DMS114 treated with DMSO at 0.1 percent for 48 hours (cell line): ENCODE data around the gene SPDYE11.
"Not testable (repeated sequence)": the region's sequence is repeated elsewhere in the genome, so short reads cannot be mapped to it uniquely, and the experiment has no call there.

Experiments
- DNase-seq: peaks from one replicate; lab custom pipeline; 2025; ENCODE audit not compliant: unreplicated experiment; lab: John Stamatoyannopoulos, UW

SPDYE11 gene, protein sequence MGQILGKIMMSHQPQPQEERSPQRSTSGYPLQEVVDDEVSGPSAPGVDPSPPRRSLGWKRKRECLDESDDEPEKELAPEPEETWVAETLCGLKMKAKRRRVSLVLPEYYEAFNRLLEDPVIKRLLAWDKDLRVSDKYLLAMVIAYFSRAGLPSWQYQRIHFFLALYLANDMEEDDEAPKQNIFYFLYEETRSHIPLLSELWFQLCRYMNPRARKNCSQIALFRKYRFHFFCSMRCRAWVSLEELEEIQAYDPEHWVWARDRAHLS

GRCh38 chr7:73057811-73058210 is at the start of gene SPDYE11:
Gene SPDYE11, minus strand, starts transcription at chr7:73057911. Its CDS starts 1,800 bp downstream, at chr7:73056111.
- not testable (repeated sequence) for DNase-seq

DNA sequence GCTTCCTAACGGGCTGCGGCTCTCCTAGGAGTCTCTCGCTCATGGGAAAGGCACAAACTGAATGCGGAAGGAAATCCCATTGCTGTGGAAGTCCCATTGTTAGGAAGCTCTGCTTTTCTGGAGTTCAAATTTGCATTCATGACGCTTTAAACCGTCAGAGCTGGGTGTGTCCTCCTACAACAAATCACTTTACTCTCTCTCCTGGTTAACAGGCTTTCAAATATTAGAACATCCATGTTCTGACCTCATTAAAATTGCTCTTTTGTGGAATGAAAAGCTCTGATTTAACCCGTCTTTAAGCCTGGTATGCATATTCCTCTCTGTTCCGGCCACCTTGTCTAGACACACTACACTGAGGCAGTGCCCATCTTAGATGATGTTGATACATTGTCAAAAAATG is 28.2 kb upstream of the SPDYE11 start, which contains the start of gene SPDYE9:
TSS of gene SPDYE9 (minus strand) at position 101 of the 400 bp plus-strand sequence. CDS start 1,800 bp downstream, outside the sequence.
- DNase-seq = not testable (repeated sequence)

DNA sequence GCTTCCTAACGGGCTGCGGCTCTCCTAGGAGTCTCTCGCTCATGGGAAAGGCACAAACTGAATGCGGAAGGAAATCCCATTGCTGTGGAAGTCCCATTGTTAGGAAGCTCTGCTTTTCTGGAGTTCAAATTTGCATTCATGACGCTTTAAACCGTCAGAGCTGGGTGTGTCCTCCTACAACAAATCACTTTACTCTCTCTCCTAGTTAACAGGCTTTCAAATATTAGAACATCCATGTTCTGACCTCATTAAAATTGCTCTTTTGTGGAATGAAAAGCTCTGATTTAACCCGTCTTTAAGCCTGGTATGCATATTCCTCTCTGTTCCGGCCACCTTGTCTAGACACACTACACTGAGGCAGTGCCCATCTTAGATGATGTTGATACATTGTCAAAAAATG is 28.0 kb downstream of the SPDYE11 start, which contains the start of gene SPDYE8:
TSS of gene SPDYE8 (minus strand) at position 101 of the 400 bp plus-strand sequence. CDS start 1,800 bp downstream, outside the sequence.
- DNase-seq = not testable (repeated sequence)

- DNase-seq = not testable (repeated sequence)
These were observed 51.2 kb downstream of the SPDYE11 start for GRCh38 chr7:73006491-73006890.

DNA sequence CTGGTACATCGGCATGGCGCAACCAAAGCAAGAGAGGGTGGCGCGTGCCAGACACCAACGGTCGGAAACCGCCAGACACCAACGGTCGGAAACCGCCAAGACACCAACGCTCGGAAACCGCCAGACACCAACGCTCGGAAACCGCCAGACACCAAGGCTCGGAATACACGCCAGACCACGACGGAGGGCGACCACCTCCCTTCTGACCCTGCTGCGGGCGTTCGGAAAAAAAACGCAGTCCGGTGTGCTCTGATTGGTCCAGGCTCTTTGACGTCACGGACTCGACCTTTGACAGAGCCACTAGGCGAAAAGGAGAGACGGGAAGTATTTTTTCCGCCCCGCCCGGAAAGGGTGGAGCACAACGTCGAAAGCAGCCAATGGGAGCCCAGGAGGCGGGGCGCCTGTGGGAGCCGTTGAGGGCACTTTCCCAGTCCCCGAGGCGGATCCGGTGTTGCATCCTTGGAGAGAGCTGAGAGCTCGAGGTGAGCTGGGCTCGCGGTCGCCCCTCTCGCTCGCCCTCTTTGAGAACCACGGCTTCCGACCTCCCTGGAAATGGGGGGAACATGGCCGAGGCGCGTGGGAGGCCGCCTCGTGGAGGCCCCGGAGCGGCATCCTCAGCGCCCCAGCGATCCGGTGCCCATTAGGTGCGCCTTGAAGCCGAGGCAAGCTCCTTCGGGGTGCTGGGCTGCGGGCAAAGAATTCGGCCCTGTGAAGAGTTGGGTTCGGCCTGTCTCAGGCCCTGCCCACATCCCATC is 51.8 kb downstream of the SPDYE11 start:
- DNase-seq = not testable (repeated sequence)

GRCh38 chr7:73005356-73005692 is 52.4 kb downstream of the SPDYE11 start:
- DNase-seq = not testable (repeated sequence)

GRCh38 chr7:72997887-72998468 is 59.7 kb downstream of the SPDYE11 start:
- DNase-seq = not testable (repeated sequence)
